Measurements from ENCODE around the gene RIMBP3C.
"Not testable (repeated sequence)": the region's sequence is repeated elsewhere in the genome, so short reads cannot be mapped to it uniquely, and the experiment has no call there.

Gene RIMBP3C

DNA sequence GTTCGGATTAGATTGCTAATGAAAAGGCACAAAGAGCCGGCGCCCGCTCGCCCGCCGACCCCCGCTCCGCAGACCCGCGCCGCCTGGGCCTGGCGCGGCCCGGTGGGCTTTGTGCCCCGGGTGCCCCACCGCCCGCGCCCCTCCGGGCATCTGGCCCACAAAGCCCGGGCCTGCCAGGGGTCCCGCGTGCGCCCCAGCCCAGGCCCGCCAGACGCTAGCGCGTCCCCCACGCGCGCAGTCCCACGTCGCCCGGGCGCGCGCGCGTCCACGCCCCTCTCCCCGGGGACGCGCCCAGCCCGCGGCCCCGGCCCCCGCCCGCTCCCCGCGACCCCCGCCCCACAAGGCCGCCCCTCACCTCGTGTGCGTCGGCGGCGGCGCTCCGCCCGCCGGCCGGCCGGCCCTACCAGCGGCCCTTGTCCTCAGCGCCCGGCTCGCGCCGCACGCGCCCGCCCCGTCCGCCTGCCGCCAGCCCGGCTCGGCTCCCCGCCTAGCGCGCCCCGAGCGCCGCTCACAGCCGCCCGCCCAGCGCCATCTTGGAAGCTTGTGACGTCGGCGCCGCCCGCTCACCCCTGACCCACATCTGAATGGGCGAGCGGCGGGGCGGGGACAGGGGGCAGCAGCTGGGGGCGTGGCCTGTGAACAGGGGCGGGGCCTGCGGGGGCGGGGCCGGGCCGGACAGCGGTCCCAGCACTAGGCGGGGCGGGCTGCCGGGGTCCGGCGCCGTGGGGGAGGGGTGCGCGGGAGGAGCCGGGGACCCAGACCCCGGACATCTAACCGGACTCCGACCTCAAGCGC lies 34.1 kb downstream of the RIMBP3C start:
- DNase-seq: peak in 1 of 2 donors; percentile 57

DNA sequence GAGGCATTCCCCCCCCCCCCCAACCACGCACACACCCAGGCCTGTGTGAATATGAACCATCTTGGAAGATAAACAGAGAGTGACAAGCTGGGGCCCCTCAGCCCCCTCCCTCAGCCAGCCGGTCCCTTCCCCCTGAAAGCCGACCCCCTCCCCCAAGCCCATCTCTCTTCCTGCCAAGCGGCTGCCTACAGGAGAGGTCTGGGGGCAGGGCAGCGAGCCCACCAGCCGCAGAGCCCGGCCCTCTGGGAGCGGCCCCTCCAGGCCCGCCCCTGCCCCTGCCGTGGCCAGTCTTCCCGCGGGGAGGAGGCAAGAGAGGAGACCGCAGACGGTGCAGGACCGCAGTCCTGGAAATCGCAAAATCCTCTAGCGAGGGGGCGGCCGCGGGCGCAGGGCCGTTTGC lies 34.7 kb downstream of the RIMBP3C start:
- not testable (repeated sequence) for DNase-seq

DNA sequence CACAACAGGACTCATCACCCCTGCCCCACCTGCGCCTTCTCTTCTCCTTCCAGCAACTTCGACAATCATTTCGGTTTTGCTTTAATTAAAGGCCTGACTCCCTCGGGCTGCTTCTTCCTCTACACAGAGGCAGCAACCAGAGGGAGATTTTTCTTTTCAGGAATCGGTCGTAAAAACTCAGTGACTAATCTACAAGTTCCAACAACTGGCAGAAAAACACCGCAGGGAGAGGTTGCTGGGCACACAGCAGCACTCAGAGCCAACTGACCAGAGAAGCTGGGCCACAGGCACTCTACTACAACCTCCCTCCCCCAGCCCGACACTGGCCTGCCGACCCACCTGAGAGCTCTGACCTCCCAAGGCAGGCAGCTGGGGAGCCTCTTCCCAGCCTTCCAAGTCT lies 36.0 kb downstream of the RIMBP3C start:
- DNase-seq: not testable (repeated sequence)

DNA sequence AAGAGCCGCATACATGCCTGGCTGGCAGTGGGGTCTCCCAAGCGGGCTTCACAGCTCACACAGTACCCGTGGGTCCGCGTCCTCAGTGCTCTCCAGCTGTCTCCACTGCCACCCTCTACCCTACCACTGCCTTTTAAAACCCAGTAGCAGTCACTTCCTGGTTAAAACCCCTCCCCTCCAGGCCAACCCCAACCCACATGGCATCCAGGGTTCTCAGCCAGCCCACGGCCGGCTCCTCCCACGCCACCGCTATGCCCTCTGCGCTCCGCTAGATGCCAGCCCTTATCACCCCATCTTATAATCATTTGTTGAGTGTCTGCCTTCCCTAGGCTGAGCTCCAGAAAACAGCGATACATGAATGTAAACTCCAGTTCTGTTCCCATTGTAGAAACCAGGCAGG lies 37.1 kb downstream of the RIMBP3C start:
- not testable (repeated sequence) for DNase-seq

DNA sequence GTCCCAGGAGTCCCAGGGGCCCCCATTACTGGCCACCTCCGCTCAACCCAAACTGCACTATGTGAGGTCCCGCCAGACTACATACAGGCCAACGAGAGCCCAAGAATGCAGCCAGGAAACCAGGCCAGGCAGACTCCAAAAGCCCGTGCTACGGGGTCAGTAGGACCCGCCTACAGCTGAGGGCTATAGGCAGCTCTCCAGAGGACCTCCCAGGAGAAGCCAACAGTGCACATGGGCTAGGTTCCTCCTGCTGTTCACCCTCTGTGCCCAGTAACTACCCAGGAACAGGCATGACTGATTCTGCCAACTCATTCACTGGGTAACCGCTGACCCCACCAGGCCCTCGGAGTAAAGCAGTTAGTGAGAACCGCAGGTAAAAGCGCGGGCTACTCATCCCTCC lies 39.2 kb downstream of the RIMBP3C start:
- not testable (repeated sequence) for DNase-seq

DNA sequence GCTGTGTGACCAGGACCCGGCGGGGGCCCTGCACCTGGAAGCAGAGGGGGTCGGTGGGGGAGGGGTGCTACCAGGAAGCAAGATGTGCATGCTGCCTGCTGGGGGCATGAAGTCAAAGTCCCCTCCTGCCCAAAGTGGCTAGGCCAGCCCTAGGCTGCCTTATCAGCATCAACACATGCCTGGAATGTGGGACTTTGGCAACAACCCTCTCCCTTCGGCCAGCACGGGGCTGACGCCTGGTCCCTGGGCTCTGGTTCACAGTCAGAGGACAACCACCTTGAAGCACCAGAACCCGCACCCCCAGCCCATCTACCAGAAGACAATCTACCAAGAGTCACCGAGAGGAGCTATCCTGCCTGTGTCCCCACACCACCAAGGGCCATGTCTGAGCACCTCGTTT lies 40.9 kb downstream of the RIMBP3C start:
- DNase-seq: not testable (repeated sequence)

DNA sequence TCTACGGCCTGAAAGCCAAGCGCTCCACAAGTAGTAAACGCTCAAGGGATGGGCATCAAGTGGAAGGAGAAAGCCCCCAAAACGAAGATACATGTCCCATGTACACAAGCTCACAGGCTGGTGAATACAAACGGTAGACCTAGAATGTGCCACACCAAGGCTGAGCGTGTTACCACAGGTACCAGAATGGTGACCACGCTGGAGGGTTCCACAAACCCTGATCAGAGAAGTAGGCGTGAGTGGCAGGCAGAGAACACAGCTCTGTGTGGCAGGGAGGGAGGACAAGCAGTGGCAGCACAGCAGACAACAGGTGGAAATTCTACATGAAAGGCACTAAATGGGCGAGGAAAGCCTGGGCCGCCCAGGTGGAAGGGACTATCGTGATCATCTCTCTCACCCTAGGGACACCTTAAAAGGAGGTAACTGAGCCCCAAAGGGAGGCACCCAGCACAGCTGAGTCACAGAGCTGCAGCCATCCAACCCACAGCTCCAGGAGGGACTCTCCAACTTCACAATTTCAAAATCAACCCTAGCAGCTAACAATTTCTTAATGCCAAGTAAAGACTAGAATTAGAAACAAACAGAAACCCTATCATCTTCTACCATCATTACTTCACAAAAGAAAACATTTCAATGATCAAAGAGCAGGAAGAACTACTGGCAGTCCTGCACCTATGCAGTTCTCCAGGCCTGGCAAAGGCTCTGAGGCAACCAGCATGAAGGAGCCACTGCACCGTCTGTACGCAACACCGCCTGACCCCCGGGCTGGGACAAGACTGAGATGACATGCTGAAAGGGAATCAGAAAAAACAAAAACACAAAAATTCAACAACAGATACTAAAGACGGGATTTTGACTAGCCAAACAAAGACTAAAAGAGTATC lies 51.4 kb downstream of the RIMBP3C start:
- DNase-seq: not testable (repeated sequence)

DNA sequence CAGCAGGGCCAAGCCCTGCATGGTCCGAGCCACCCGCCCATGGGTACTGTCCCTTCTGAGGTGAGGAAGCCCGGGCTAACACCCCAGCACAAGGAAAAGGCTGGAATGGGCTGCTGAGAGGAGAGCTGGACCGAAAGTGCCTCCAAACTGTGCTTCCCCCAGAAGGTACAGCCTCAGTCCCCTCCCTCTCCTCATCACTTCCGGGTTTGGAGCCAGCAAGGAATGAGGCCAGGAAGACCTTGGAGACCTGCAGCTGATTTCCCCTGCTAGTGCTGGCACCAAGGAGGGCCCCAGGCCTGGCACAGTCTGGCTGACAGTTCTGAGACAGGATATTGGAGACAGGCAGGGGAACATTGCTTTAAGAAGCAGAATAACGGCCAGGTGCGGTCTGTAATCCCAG lies 52.8 kb downstream of the RIMBP3C start:
- not testable (repeated sequence) for DNase-seq

DNA sequence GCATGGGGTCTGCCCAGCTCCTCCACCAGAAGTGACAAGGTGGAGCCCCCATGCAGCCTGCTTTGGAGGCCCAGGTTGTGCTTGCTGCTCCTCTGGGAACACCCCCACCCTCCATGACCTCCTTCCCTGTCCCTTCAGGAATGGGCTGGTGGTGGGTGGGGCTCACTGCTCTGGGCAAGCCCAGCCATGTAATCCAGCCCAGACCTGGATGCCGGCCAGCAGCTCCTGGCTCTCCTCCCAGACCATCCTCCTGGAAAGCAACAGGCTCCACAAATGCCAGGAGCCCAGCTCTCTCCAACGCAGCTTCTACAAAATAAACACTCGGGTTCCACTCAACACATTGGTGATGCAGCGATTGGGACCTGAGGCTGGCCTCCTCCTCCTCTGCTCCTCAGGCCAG lies 53.3 kb downstream of the RIMBP3C start:
- not testable (repeated sequence) for DNase-seq
